NOMO-1 (cell line): Measurements from ENCODE around the gene GLO1.
"Not testable (repeated sequence)": the region's sequence is repeated elsewhere in the genome, so short reads cannot be mapped to it uniquely, and the experiment has no call there.

Experiments
- DNase-seq, 2 experiments: peaks; one replicate each; lab custom pipeline; 2025; ENCODE audit not compliant: unreplicated experiment in 2 of 2; lab: John Stamatoyannopoulos, UW

Gene GLO1

DNA sequence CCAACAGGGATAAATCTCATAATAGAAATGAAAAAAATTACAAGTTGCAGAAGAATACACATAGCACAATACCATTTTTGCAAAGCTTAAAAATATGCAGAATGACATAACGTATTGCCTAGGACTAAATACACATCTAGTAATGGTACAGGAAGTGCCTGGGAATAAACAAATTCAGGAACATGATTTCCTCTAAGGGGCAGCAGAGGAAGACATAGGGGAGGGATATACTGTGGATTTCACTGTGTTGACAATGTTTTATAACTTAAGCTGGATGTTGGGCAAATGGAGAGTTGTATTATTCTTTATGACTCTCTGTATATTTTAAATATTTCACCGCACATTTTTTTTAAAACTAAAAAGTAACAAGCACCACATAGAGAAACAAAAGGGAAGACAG lies 5.6 kb upstream of the GLO1 start:
- no peak for DNase-seq

DNA sequence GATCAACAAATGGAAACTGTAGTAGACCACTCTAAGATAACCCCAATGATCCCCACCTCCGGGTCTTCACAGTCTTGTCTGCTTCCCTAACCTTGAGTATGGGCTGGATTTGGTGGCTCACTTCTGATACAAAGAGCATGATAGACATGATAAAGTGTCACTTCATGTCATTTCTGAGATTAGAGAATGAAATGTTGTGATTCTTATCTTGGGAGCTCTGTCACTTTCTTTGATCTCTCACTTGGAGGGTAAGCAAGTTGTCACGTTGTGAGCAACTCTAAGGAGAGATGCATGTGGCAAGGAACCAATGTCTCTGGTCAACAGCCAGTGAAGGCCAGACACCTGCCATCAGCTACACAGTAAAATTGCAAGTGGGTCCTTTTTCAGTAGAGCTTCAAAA lies 3.0 kb upstream of the GLO1 start:
- no peak for DNase-seq

DNA sequence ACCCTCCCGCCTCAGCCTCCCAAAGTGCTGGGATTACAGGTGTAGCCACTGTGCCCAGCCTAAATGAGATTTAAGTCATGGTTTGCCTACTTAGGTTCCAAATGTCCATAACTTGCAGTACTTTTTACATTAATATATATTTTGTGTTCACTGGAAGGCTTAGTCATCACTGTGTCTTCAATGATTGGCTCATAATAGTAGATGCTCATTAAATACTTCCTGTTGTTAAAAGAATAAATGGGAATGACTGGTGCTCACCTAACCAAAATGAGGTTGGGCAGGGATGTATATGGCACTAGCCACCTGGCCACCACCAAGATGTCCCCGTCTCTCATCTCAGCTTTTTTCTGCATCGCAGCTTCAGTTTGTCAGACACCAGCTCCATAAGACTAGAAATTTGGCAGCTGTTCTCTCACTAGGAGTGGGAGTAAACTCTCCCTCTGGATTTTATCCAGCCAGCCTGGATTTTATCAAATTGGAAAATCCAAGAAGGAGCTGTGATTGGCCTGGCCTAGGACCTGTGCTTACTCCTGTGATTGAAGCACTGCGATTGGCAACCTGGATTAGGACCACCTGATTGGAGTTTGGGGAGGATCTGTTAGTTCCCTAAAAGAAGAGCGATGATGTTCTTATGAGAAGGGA lies 1.1 kb upstream of the GLO1 start:
- no peak for DNase-seq

DNA sequence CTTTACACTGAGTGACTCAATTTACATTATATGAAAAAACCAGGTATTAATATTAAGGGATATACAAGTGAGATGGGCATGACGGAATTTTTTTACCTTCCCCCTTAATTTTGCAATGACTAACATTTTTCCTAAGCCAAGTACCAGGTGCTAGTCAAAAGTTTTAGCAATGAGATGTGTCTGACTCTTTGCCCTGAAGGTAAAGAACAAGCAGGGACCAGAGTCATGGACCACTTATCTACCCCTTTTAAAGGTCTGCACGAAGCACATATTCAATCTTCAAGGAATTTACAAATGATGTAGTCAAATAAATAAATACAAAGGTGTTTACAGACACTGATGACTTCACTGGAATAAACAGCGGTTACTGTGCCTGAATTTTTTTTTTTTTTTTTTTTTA lies 1.4 kb downstream of the GLO1 start:
- DNase-seq, result no peak

DNA sequence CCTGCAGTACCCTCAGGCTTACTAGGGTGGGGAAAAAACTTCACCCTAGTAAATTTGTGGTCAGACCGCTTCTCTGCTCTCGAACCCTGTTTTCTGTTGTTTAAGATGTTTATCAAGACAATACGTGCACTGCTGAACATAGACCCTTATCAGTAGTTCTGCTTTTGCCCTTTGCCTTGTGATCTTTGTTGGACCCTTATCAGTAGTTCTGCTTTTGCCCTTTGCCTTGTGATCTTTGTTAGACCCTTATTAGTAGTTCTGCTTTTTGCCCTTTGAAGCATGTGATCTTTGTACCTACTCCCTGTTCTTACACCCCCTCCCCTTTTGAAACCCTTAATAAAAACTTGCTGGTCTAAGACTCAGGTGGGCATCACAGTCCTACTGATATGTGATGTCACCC lies 3.2 kb downstream of the GLO1 start:
- DNase-seq, result not testable (repeated sequence)

DNA sequence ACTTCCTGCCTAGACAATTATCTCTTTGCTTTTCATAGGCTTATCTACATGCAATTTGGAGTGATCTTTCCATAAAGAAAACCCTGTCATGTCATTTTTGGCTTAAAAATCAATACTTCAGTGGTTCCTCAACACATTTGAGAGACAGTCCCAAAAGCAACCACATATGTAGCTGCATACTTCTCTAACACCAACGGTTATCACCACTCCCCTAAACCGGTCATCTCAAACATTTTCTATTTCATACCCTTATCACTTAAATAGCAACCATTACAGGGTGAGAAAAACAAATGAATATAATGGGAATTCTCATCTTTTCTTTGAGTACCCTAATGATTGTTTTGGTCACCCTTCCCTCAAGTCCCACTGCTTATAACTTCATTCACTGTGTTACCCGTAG lies 5.1 kb downstream of the GLO1 start:
- no peak for DNase-seq

DNA sequence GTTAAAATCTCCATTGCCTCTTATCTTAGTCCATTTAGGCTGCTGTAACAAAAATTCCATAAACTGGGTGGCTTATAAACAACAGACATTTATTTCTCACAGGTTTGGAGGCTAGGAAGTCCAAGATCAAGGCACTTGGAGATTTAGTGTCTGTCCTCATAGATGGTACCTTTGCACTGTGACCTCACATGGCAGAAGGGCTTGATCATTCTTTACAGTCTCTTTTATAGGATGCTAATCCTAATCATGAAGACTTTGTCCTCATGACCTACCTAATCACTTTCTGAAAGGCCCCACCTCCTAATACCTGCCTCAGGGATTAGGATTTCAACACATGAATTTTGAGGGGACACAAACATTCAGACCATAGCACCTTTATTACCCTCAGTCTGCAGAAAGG lies 6.6 kb downstream of the GLO1 start:
- DNase-seq, result no peak

DNA sequence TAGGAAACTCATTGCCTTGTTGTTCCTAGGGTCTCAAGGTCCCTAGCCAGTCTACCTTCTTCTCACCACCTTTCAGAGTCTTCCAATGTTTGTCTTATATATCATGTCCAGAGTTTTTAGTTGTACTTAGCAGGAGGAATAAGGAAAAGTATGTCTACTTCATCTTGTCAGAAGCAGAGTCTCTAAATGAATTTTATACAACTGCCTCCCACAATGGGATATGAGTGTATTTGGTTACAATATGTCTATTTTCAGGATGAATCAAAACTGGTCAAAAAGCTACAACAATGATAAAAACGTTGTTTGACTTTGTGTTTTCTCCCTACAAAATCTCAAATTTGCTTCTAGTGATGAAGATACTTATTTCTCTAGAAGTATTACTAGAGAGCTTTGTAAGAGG lies 7.0 kb downstream of the GLO1 start:
- DNase-seq, result no peak

DNA sequence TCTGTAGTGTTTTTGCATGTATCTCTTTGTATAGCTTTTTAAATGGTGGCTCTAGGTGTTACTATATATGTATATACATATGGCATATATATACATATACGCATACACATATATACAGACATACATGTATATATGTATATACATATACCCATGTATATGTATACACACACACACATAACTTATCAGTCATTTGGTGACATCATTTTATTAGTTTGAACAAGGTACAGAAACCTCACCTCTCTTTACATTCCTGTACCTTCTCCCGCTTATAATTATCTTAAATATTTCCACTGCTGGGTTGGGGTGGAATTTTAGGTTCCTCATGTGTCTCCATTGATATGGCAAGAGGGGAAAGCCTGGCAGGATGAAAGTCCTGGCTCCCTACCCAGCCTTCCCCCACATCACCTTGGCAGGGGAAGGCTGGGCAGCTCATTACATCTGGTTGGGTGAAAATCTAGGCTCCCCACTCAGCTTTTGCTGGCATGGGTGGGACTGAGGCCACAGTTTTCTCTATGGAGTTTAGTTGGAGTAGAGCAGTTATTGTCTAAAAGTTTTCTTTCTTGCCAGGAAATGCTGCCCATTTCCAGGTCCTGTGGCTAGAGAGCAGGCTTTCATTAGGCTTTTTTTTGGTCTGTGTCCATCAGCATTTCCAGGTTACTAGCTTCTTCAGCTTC lies 7.6 kb downstream of the GLO1 start:
- no peak for DNase-seq

DNA sequence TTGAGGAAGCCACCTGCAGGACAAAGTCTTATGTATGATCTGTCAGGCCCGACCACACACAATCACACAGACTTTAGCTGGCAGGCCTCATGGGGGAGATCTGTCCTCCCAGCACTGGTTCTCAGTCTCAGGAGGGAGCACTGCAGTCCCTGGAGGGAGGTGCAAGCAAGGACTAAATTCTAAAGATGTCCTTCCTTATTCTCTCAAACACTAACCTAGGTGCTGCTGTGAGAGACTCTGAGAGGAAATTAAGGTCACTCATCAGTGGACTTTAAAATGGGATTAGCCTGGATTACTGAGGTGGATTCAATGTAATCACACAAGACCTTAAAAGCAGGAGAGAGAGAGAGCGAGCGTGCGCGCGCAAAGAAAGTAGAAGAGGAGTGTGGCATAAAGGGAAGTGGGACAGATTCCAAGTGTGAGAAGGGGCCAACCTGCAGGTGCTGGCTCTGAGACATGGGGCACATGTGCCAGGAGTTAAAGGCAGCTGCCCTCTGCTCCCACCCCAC lies 14.3 kb downstream of the GLO1 start:
- no peak for DNase-seq

DNA sequence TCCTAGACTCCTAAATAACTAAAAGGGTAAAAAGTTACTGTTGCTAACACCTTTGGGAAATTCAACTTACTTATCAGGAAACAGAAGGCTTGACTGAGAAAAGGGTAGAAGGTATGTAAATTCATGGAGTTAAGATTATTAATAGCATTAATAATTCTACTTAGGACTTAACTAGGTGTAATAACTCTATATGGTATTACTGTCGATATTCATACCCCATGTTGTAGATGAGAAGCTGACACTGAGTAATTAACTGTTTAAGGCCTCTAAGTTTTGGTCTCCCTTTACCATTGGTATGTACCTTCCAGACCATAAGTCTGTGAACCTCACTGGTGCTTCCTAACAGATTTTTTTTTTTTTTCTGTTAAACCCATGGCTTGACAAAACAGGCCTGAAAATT lies 15.4 kb downstream of the GLO1 start:
- no peak for DNase-seq

DNA sequence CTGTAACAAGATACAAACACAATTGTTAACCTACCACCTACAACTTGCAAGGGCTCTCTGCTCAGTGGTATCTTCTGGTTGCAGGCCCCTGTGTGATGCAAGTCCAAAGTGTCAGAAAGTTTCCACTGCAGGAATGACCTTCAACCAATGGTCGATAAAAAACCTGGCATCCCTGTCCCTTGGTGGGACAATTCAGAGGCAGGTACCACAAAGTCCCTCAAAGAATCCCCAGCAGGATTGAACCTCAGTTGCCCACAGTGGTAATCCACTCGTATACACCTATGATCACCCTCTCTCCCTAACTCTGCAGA lies 15.9 kb downstream of the GLO1 start:
- DNase-seq, result no peak

DNA sequence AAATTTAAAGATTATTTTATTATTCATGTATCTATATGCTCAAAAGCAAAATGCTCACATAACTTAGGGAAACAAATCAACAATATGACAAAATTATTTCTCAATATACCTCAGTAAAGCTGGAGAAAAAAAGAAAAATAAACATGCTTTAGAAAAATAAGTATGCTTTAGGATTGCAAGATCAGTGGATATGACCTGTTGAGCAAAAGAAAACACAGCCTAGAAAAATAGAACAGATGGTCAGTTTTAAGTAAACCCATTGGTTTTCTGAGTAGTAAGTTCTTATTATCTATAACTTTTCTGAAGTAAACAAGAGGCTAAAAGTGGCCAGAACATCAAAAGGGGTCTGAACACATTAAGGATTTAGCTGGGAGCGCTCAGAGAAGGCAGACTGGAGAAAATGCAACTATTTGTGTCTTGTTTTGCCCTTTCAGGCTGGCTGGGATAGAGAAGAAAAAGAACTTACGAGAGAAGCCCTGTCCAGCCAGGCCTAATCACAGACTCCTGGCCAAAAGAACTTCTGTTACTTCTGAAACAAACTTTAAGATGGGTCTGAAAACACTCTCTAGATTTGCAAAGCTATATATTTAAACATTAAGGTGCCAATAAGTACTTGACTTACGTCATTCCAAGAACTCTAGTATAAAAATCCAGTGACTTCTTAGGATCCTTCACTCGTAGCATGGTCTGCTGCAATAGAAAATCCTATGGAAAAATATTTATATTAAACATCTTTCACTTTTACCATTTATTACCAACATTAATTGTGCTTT lies 16.5 kb downstream of the GLO1 start:
- no peak for DNase-seq

DNA sequence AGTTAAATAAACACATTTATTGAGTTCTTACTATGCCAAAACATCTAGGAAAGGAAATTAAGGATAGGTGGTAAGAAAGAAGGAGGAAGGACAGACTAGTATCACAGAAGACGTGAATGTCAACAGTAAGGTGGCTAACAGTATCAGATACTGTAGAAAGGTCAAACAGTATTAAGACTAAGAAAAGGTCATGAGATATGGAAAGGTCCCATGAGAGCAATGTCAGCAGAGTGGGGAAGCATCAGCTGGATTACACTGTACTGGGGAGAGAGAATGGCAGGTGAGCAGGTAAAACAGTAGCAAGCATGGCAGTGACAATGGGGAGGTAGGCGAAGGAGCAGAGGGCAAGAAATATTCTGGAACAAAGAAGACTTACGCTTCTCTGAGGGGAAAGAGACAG lies 18.0 kb downstream of the GLO1 start:
- no peak for DNase-seq

DNA sequence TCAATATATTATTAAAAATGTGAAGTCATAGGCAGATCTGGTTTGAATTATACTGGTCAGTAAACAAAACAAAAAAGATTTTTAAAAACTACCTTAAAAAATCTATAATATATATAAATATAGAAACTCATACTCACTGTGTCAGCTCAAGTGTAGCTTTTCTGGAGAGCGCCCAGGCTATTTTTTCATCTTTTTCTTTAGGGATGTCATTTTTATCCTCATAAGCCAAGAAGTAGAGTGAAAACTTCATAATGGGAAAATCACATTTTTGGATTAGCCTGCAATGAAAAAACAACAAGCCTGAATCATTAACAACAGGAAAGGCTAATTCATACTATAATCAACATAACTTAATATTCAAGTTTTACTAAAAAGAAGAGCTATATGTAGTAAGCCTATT lies 18.7 kb downstream of the GLO1 start:
- no peak for DNase-seq

DNA sequence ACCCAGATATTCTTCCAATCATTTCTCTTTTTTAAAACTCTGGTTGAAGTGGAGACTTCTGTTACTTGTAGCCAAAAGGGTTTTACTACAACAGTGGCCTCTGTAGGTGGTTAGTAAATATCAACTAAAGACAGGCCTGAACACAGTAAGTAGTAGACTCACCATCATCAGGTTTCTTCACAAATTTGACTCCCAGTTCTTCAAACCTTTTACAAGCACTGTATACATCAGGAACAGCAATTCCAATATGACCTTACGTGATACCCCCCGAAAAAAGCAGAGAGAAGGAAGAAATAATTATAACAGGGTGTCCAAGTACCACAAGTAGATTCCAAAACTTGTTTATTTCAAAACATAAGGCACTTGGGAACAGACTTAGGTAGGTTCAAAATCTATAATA lies 21.1 kb downstream of the GLO1 start:
- DNase-seq, result peak in 1 of 2 experiments; percentile 18

DNA sequence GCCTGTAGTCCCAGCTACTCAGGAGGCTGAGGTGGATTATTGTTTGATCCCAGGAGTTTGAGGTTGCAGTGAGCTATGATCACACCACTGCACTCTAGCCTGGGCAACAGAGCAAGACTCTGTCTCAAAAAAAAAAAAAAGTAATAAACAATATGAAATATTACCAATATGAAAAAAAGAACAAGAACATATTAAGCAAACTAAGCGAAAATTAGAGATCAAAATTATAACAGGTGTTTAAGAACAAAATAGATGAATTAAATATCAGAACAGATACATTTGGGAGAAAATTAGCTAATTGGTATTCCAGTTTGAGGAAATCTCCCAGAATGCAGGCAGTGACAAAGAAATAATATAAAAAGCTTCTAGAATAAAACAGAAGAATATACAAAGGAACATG lies 23.3 kb downstream of the GLO1 start:
- no peak for DNase-seq

DNA sequence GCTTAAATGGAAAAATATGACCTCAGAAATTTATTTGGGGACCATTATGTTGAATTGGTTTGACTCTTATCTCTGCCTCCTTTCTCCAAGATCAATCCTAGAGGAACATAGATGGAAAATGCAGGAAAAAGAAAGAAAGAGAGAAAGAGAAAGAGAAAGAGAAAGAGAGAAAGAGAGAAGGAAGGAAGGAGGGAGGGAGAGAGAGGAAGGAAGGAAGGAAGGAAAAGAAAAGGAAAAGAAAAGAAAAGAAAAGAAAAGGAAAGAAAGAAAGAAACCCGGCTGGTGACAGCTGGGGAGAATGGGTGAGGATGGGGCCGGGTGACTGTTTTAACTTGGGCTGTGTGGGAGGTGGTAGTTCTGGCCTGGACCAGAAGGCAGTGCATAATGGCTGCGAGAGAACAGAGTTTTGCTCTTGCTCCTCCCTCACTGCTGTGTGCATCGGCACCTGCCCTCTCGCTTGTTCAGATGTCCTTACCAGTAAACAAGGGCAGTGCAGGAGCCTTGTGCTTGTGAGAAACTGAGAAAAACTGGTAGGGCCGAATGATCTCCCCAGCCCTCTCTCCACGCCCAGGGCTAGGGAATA lies 24.7 kb downstream of the GLO1 start:
- no peak for DNase-seq

DNA sequence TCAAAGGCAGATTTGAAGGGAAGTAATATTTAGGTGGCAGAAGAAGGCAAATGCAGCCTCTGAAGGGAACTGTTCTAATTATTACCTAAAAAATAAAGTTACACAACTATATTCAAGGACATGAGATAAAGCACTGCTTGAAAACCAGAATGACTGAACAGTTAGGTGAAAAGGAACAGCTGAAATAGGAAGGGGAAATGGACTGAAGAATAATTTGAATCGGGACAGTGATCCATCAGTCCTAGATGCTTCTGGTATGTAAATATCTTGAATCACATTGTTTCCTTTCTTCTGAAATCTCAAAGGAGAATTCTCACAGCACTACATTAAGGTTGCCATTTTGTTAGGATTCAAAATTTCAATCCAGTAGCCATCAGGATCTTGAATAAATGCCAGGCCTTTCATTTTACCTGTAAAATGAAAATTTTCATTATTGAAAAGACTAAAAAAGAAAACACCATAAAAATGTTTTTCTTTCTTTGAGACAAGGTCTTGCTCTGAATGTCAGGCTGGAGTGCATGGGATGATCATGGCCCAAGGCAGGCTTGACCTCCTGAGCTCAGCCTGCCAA lies 25.9 kb downstream of the GLO1 start:
- DNase-seq, result no peak

DNA sequence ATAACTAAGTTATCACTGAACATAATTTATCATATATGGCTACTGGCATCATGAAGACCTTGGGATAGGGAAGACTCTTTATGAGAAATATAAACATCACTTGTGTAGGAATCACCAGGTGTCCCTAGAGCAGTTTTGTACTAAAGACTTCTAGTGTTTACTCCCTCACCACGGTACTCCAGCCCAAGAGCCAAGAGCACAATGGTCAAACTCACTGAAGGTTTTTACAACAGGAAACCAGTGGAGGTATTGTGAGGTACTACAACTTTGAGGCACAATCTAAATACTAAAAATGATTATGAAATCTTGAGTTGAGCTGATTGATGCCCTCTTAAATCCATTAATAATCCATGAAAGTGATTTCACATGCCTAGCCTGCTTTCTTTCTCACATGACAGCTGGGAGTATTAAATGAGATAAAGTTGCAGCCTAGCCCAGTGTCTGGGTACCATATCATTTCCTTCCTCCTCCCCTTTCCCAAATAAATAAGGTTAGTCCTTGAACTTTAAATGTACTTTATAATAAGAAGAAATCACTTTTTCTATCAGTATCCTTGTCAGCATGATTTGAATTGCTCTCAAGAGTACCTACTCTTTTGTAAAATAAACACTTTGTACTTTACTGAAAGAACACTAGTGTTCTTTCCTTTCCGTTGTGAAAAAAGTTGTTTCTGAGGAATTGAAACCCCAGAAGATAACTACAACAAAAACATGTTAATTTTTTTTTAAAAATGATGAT lies 26.5 kb downstream of the GLO1 start:
- DNase-seq, result no peak
